HCT116 (cell line): ENCODE results near the gene FOXN1. TPM values are rescaled to one million over a fixed set of nuclear protein-coding genes. Genes with fewer than 3 reads are reported as not detected.

ENCODE experiments used
- ATAC-seq: fragments of 200-7000 bp; cut with Tn5 transposase; 2 replicates; pipeline ENCODE4 v1.9.1; 2020; ENCODE audit warnings: mild to moderate bottlenecking, moderate library complexity
- BruUV-seq: library from RNA; stranded (reverse); fragments of 400-500 nt; replicated peaks from 2 replicates; lab custom pipeline; 2021; lab: Mats Ljungman, UMichigan
- CTCF ChIA-PET: fragments of 300-600 bp; sonication (Branson Sonifier 250); formaldehyde crosslinking; loops from one replicate; lab custom pipeline; 2021; ENCODE audit warnings: antibody characterized with exemption; lab: Charles Lee
- POLR2A ChIA-PET: fragments of 300-600, 350-600 bp; sonication (Branson Sonifier 250); formaldehyde crosslinking; loops from one replicate; lab custom pipeline; 2021; ENCODE audit warnings: antibody characterized with exemption; lab: Charles Lee
- RAD21 ChIA-PET, 2 experiments: fragments of 300-600 bp; sonication (Branson Sonifier 250); formaldehyde crosslinking; loops; one replicate each; lab custom pipeline; 2023; ENCODE audit warnings: low total read pairs in 2 of 2; ENCODE audit not compliant: uncharacterized antibody in 2 of 2, unreplicated experiment in 2 of 2, low non-redundant PET in 1 of 2; lab: Charles Lee
- DNase-seq: peaks from one replicate; pipeline ENCODE4 v3.0.0-alpha.2; 2010; ENCODE audit warnings: low read depth, low spot score
- H2AFZ ChIP-seq: fragments of 200-600 bp; shearing (Covaris generic), sonication (generic); 2 replicates; pipeline ENCODE4 v1.6.1; 2017; ENCODE audit warnings: low read depth, mixed run types, mixed read lengths, antibody characterized with exemption, low read length; ENCODE audit not compliant: poor library complexity, severe bottlenecking
- H3K27ac ChIP-seq: 2 replicates; pipeline ENCODE4 v1.5.1; 2012; ENCODE audit warnings: low read depth, low read length
- H3K27me3 ChIP-seq: fragments of 200-600 bp; sonication (generic); 2 replicates; pipeline ENCODE4 v1.6.1; 2016; ENCODE audit warnings: mixed run types, low read length, mixed read lengths; ENCODE audit not compliant: insufficient read depth
- H3K36me3 ChIP-seq, 2 experiments: fragments of 200-500 bp in 1 of 2; fragments of 200-600 bp in 1 of 2; sonication (Bioruptor generic) in 1 of 2; sonication (generic) in 1 of 2; 2 replicates each; pipeline versions ENCODE4 v1.5.1 to v1.6.1; 2014 to 2016; ENCODE audit warnings: low read length in 2 of 2, inconsistent platforms in 1 of 2, mixed read lengths in 1 of 2, mixed run types in 1 of 2; ENCODE audit not compliant: insufficient read depth in 2 of 2, control insufficient read depth in 1 of 2
- H3K4me1 ChIP-seq, 2 experiments: fragments of 200-600 bp in 1 of 2; sonication (generic) in 1 of 2; 2 replicates each; pipeline versions ENCODE4 v1.5.1 to v1.6.1; 2012 to 2017; ENCODE audit warnings: low read length in 2 of 2, inconsistent platforms in 1 of 2, mild to moderate bottlenecking in 1 of 2, mixed read lengths in 1 of 2, mixed run types in 1 of 2, moderate library complexity in 1 of 2; ENCODE audit not compliant: insufficient read depth in 2 of 2, control insufficient read depth in 1 of 2
- H3K4me2 ChIP-seq: fragments of 200-600 bp; sonication (generic); 2 replicates; pipeline ENCODE4 v1.6.1; 2017; ENCODE audit warnings: mixed run types, low read length, mixed read lengths
- H3K4me3 ChIP-seq, 2 experiments: fragments of 200-600 bp in 1 of 2; sonication (generic) in 1 of 2; replicated peaks in 1 of 2; 2 replicates each; pipeline ENCODE4 v1.5.1; 2011 to 2016; ENCODE audit warnings: low read length in 2 of 2, control low read depth in 1 of 2, low read depth in 1 of 2, mild to moderate bottlenecking in 1 of 2, mixed read lengths in 1 of 2, mixed run types in 1 of 2
- H3K79me2 ChIP-seq: fragments of 200-600 bp; sonication (generic); 2 replicates; pipeline ENCODE4 v1.6.1; 2017; ENCODE audit warnings: mild to moderate bottlenecking, mixed run types, low read length, moderate library complexity, mixed read lengths; ENCODE audit not compliant: insufficient read depth
- H3K9ac ChIP-seq: fragments of 200-600 bp; sonication (generic); 2 replicates; pipeline ENCODE4 v1.6.1; 2016; ENCODE audit warnings: low read length, mixed read lengths
- H3K9me2 ChIP-seq: fragments of 200-600 bp; sonication (generic), shearing (Covaris generic); 2 replicates; pipeline ENCODE4 v1.6.1; 2017; ENCODE audit warnings: mixed run types, mild to moderate bottlenecking, moderate library complexity; ENCODE audit not compliant: insufficient read depth
- H3K9me3 ChIP-seq, 2 experiments: fragments of 200-500 bp in 1 of 2; fragments of 200-600 bp in 1 of 2; sonication (Bioruptor generic) in 1 of 2; sonication (generic) in 1 of 2; 2 replicates each; pipeline ENCODE4 v1.6.1; 2014 to 2017; ENCODE audit warnings: low read length in 2 of 2, mixed read lengths in 2 of 2, inconsistent platforms in 1 of 2, low read depth in 1 of 2, mild to moderate bottlenecking in 1 of 2, mixed run types in 1 of 2, moderate library complexity in 1 of 2; ENCODE audit not compliant: control insufficient read depth in 1 of 2, insufficient read depth in 1 of 2
- H4K20me1 ChIP-seq: fragments of 200-600 bp; sonication (generic), shearing (Covaris generic); 2 replicates; pipeline ENCODE4 v1.6.1; 2017; ENCODE audit warnings: mixed run types, mild to moderate bottlenecking, moderate library complexity; ENCODE audit not compliant: insufficient read depth
- ATF3 ChIP-seq: IDR thresholded peaks from 2 replicates; pipeline ENCODE4 v1.6.1; 2012
- CTCF ChIP-seq, 3 experiments: fragments of 200-600 bp in 1 of 3; sonication (generic) in 1 of 3; IDR thresholded peaks in 2 of 3; conservative IDR thresholded peaks in 1 of 3; 2 replicates each; pipeline ENCODE4 v1.5.1; 2012 to 2017; ENCODE audit warnings: low read depth in 2 of 3, low read length in 2 of 3, antibody characterized with exemption in 1 of 3, borderline replicate concordance in 1 of 3, control low read depth in 1 of 3, mild to moderate bottlenecking in 1 of 3, mixed read lengths in 1 of 3, mixed run types in 1 of 3, moderate library complexity in 1 of 3; ENCODE audit not compliant: insufficient read depth in 1 of 3
- EGR1 ChIP-seq: IDR thresholded peaks from 2 replicates; pipeline ENCODE4 v1.6.1; 2012; ENCODE audit warnings: low read depth
- ELF1 ChIP-seq: IDR thresholded peaks from 2 replicates; pipeline ENCODE4 v1.6.1; 2012; ENCODE audit warnings: low read depth, borderline replicate concordance
- JUND ChIP-seq: IDR thresholded peaks from 2 replicates; pipeline ENCODE4 v1.6.1; 2012
- POLR2A ChIP-seq: IDR thresholded peaks from 2 replicates; pipeline ENCODE4 v1.7.0; 2011; ENCODE audit warnings: borderline replicate concordance; ENCODE audit not compliant: insufficient read depth, insufficient read length; ENCODE audit errors: extremely low read depth
- RAD21 ChIP-seq: IDR thresholded peaks from 2 replicates; pipeline ENCODE4 v1.6.1; 2012; ENCODE audit warnings: low read depth, mild to moderate bottlenecking
- YY1 ChIP-seq: IDR thresholded peaks from 2 replicates; pipeline ENCODE4 v1.6.1; 2011; ENCODE audit warnings: low read length, low read depth, moderate library complexity, mild to moderate bottlenecking; ENCODE audit not compliant: insufficient replicate concordance; ENCODE audit errors: extremely low read depth
- ZFX ChIP-seq: fragments of 450-650 bp; IDR thresholded peaks from 2 replicates; pipeline ENCODE4 v1.6.1; 2017
- intact Hi-C: fragments of 100-400 bp; cut with micrococcal nuclease; formaldehyde crosslinking; loops from 2 replicates; pipeline ENCODE4 v1.10.0; 2022
- total RNA-seq: library from RNA; stranded (reverse); gene quantifications from one replicate; pipeline ENCODE4 v1.2.1, GENCODE V29; 2021; ENCODE audit not compliant: unreplicated experiment
- TF ChIP-seq, protein P1 (sequence below): IDR thresholded peaks from 2 replicates; pipeline ENCODE4 v1.6.1; 2012

The FOXN1 gene
- total RNA-seq, 1 experiment from 2014 or later: not detected

DNA sequence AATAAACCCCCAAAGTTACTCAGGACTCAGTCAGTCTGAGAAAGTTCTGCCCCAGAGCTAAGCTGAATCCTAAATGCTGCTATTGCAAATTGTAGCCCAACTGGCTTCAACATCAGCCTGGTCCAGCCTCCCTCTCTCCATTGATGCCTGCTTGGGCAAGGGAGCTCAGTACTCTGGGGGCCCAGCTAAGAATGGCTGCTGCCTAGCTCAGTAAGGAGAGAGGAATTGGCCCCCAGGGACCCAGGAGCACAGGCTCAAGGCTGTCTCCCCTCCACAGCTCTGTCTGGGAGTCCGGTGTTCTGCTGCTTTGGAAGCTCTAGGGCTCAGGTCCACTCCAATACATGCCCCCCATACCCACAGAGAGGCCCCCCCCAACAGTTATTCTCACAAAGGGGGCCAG lies 44.7 kb downstream of the FOXN1 start:
- ChIA-PET CTCF (interaction anchor here (1.0 kb wide), 1 partner anchor 21 kb away, joined by 4 read pairs; the partner anchor contains the start of gene PIGS), POLR2A (interaction anchor here (1.2 kb wide), 1 partner anchor 21 kb away, joined by 3 read pairs; the partner anchor contains the start of gene PIGS), RAD21 (no interaction called here)
- no peaks in the 10 kb centered on the region for H3K9me2 ChIP-seq
- H3K27ac ChIP-seq: no peak overlapping the region
- H3K79me2 ChIP-seq: peaks cover 16% of the 10 kb centered on the region; the same call in 1 of the 2 replicates
- H3K36me3 ChIP-seq: peaks cover 13% of the 10 kb centered on the region in 2 experiments; a peak in 3 of 4 replicates
- TF ChIP-seq ZFX (no peak), JUND (no peak), ATF3 (no peak), ELF1 (no peak), CTCF (IDR thresholded peaks at IDR 0.05 in 2 of 3, conservative IDR thresholded peaks at IDR 0.05 in 1 of 3; ENCODE audit: borderline replicate concordance in 1 of 3, insufficient read depth in 1 of 3, low read depth in 2 of 3, low read length in 2 of 3) (no peak), RAD21 (no peak), POLR2A (no peak), EGR1 (no peak), YY1 (no peak)
- TF ChIP-seq, protein P1, sequence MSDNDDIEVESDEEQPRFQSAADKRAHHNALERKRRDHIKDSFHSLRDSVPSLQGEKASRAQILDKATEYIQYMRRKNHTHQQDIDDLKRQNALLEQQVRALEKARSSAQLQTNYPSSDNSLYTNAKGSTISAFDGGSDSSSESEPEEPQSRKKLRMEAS: no peak
- no peak overlapping the region for H2AFZ ChIP-seq
- H3K27me3 ChIP-seq: no peaks in the 10 kb centered on the region
- BruUV-seq: no TSS peak
- no peak for DNase-seq
- H3K9ac ChIP-seq: no peak overlapping the region; the same call in 1 of the 2 replicates
- no peak for ATAC-seq
- peaks cover 2 to 21% of the 10 kb centered on the region in 2 experiments; a peak in 3 of 4 replicates for H3K4me1 ChIP-seq
- intact Hi-C loops: no loop called here
- no peaks in the 10 kb centered on the region for H4K20me1 ChIP-seq
- H3K4me2 ChIP-seq: peak overlapping the region; percentile 97
- H3K9me3 ChIP-seq: no peaks in the 10 kb centered on the region
- peak overlapping the region in 1 of 2 experiments; percentile 81; a peak in 2 of 4 replicates for H3K4me3 ChIP-seq
